ENCODE measurements around the gene DCAF7.

The DCAF7 gene

DNA sequence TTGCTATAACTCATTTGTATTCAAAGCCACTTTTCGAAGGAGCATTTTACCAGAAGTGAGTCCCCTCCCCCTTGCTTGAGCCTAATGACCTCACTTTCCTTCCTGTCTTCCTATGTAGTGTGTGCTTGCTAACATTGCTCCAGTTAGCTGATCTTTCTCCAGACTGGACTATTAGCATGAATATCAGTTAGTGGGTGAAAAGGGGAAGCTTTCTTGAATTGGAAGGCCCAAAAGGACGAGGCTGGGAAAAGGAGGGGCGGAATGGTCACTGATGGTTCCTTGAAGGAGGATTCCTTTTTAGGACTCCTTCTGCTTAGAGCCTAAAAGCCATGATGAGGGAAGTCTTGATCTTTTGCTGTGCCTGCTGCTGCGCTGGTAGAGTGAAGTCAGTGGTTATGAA is 83.9 kb downstream of the DCAF7 start:
- DNase-seq: no peak

DNA sequence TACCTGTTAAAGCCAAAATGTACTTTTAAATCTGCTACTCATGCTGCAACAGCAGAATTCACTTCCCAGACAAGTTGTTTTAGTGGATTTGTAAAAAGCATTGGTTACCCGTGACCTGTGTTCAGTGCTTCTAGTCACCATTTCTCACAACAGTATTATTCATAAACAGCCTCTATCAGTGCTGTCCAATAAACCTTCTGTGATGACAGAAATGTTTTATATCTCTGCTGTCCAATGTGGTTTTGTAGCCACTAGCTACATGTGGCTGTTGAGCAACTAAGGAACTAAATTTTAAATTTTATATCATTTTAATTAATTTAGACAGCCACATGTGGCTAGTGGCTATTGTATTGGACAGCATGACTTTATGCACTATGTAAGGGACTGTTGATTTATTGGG is 84.5 kb downstream of the DCAF7 start:
- no peak for DNase-seq

DNA sequence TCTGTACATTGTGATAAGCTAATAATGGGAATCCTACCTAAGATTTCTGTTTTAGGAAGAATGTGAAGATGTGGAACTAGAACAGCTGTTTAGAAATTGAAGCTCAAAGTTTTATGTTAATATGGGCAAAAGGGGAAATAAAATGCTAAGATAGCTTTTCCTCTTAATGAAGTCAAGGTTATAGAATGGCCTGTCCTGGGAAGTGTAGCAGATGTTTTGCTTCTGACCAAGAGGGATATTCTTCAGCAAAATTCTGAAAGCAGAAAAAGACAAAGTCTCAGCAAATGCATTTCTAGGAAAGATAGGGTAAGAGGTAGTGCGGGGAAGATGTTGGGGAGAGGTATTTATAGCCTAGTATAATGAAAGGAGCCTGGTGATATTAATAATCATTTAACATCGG is 85.0 kb downstream of the DCAF7 start:
- DNase-seq: no peak

DNA sequence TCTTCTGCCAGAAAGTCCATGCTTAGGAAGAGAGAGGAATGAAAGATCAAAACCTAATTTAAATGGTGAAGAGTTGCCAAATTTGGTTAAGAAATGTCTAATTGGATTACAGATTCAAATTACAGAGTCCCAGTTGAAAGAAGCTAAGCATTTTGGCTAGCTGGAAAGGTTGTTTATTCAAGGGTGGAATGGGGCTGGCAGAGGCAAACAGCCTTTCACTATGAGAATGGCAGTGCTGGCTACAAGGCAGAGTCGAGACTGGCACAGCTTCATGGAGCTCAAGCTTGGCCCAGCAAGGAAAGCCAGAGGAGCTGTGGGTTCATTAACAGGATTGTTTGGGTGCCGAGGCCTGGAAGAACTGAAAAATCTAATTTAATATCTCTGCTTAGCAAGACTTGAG is 85.5 kb downstream of the DCAF7 start:
- peak; percentile 24 to 30 for DNase-seq

DNA sequence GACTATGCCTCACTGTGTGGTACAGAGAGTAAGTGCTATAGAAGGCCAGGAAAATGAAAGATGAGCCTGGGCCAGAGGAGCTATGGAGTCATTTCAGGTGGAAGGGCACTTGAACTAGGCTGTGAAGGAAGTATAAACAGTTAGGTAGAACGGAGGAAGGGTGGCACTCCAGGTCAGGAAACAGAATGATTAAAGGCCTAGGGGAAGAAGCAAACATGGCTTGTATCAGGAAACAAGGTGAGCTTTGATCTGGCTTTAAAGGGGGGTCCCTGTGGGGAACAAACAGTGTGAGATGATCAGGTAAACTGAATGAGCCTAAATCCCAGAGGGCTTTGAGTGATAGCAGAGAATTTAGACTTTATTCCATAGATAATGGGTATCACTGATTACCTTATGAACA is 88.8 kb downstream of the DCAF7 start:
- DNase-seq: no peak

DNA sequence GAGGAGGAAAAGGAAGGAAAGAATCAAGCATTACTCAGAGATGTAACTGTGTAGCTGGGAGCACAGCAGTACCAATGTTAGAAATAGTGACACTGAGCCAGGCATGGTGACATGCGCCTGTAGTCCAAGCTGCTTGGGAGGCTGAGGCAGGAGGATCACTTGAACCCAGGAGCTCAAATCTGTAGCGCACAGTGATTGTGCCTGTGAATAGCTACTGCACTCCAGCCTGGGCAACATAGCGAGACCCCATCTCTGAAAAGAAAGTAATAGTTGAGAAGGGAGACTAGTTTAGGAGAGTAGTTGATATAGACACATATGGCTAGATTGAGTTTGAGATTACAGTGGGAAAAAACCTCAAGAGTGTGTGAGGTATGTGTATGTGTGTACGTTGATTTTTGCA is 89.8 kb downstream of the DCAF7 start:
- DNase-seq: no peak

DNA sequence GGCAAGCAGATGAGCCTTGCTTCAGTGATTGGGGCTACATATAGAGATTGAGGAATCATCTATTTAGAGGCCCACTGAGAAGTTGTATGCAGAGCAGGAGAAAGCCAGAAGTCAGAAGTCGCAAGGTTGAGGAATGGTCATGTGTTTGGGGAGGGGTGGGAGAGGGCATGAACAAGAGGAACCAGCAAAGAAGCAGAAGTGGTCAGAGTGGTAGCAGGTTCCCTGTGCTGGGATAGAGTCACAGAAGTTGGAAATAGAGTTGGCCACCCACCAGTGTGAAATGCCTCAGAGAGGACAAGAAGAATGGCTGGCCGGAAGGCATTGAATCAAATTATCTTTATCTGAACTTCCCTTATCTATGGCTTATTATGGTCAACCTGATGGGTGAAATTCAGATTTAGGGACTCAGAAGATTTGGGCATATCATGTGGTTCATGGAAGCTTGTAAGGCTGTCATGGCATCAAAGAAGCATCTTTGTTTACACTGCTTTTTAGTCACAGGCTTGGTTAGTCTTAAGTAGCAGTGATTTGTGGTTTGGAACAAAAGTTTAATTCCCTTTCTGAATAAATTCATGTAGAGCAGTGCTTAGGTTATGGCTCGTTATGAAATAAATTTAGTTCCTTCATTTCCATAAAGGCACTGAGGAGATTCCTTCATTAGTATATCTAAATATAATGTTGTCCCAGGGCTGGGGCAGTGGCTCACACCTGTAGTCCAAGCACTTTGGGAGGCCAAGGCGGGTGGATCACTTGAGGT is 91.6 kb downstream of the DCAF7 start:
- DNase-seq: no peak

Measured in NCI-H446 (cell line).